Stimulated activated CD4-positive, alpha-beta T cell treated with anti-CD3 and anti-CD28 coated beads, Interleukin-2, amount 100 ng/mL, for 4 hours (primary cell): ENCODE measurements around the gene MTHFD1L.
"Not testable (repeated sequence)": the region's sequence is repeated elsewhere in the genome, so short reads cannot be mapped to it uniquely, and the experiment has no call there.

ENCODE experiments used
- DNase-seq: peaks from one replicate; pipeline ENCODE4 v3.0.0-alpha.2; 2020; ENCODE audit warnings: low read depth

The MTHFD1L gene

GRCh38 chr6:151067684-151068596 is 202.4 kb downstream of the MTHFD1L start:
- no peak for DNase-seq

- no peak for DNase-seq
Measured at GRCh38 chr6:151068761-151069312, 203.3 kb downstream of the MTHFD1L start.

GRCh38 chr6:151069641-151070040 is 204.1 kb downstream of the MTHFD1L start:
- DNase-seq: no peak

GRCh38 chr6:151070631-151071051 is 205.1 kb downstream of the MTHFD1L start:
- DNase-seq: no peak

GRCh38 chr6:151071295-151071694 is 205.8 kb downstream of the MTHFD1L start:
- DNase-seq: no peak

GRCh38 chr6:151073146-151073545 is 207.6 kb downstream of the MTHFD1L start:
- DNase-seq: no peak

- DNase-seq: no peak
Measured at GRCh38 chr6:151073701-151074100, 208.2 kb downstream of the MTHFD1L start.

GRCh38 chr6:151075005-151075404 is 209.5 kb downstream of the MTHFD1L start:
- DNase-seq: no peak

GRCh38 chr6:151075527-151075926 is 210.0 kb downstream of the MTHFD1L start:
- DNase-seq: no peak

GRCh38 chr6:151075930-151076555 is 210.5 kb downstream of the MTHFD1L start:
- DNase-seq: no peak

GRCh38 chr6:151078655-151079054 is 213.2 kb downstream of the MTHFD1L start:
- DNase-seq: no peak

- DNase-seq: no peak
Measured at GRCh38 chr6:151081656-151082055, 216.2 kb downstream of the MTHFD1L start.

- DNase-seq: no peak
Measured at GRCh38 chr6:151082079-151082478, 216.6 kb downstream of the MTHFD1L start.

GRCh38 chr6:151084275-151084674 is 218.8 kb downstream of the MTHFD1L start:
- no peak for DNase-seq

GRCh38 chr6:151087055-151087454 is 221.6 kb downstream of the MTHFD1L start:
- DNase-seq: not testable (repeated sequence)

GRCh38 chr6:151087861-151088598 is 222.5 kb downstream of the MTHFD1L start:
- no peak for DNase-seq

GRCh38 chr6:151088599-151088935 is 223.1 kb downstream of the MTHFD1L start:
- DNase-seq: no peak

GRCh38 chr6:151088963-151089362 is 223.5 kb downstream of the MTHFD1L start:
- no peak for DNase-seq

GRCh38 chr6:151089978-151090377 is 224.5 kb downstream of the MTHFD1L start:
- DNase-seq: no peak

GRCh38 chr6:151091571-151091970 is 226.1 kb downstream of the MTHFD1L start:
- DNase-seq: no peak

- no peak for DNase-seq
Measured at GRCh38 chr6:151092591-151092990, 227.1 kb downstream of the MTHFD1L start.

GRCh38 chr6:151093706-151094105 is 228.2 kb downstream of the MTHFD1L start:
- DNase-seq: no peak
